ENCODE results near the gene MAPK14.

DNA sequence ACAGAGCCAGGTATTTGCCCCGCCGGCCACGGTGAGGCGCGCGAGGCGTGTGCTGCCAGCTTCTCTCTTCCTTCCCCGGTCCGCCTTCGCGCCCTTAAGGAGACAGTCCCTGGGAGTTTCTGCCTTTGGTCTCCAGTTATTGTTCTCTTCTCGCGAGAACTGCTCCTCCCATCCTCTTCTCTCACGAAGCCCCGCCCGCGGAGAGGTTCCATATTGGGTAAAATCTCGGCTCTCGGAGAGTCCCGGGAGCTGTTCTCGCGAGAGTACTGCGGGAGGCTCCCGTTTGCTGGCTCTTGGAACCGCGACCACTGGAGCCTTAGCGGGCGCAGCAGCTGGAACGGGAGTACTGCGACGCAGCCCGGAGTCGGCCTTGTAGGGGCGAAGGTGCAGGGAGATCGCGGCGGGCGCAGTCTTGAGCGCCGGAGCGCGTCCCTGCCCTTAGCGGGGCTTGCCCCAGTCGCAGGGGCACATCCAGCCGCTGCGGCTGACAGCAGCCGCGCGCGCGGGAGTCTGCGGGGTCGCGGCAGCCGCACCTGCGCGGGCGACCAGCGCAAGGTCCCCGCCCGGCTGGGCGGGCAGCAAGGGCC, at the start of gene MAPK14:
- peak; percentile 85 for TF ChIP-seq CTCF (conservative IDR thresholded peaks at IDR 0.05; ENCODE audit: low read depth, low read length)
- TF ChIP-seq EZH2 (IDR thresholded peaks at IDR 0.05; ENCODE audit: low read length, unreplicated experiment) = no peak
- no peak for TF ChIP-seq EZH2phosphoT487 (IDR thresholded peaks at IDR 0.05; ENCODE audit: borderline replicate concordance, low read length)

Data from PC-3 (cell line).